GM19193 (cell line): ENCODE measurements around the gene NFIB.
A peak's percentile ranks its signal among the peaks of the same experiment; 100 is the strongest.

Experiments
- POLR2A ChIP-seq: IDR thresholded peaks from 4 replicates; pipeline ENCODE4 v1.6.1; 2011; ENCODE audit not compliant: insufficient read depth, insufficient read length; ENCODE audit errors: extremely low read depth

NFIB gene

DNA sequence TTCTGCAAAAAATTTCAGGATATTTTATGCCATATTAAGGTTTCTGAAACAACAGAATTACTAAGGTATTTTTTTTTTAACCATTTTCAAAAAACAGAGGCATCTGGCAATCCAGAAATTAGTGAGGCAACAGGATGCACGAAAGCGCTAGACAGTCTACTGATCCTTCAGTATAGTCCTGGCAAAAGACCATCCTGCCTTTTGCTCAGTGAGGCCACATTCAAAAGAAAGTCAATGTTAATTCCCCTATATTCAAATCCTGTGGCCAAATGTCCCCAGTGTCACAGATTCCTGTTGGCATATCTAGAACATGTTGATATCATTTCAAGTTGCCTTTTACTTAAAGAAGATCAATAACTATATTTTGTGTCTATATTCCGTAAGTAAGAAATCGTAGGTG is 13.1 kb upstream of the NFIB start:
- TF ChIP-seq POLR2A = no peak

DNA sequence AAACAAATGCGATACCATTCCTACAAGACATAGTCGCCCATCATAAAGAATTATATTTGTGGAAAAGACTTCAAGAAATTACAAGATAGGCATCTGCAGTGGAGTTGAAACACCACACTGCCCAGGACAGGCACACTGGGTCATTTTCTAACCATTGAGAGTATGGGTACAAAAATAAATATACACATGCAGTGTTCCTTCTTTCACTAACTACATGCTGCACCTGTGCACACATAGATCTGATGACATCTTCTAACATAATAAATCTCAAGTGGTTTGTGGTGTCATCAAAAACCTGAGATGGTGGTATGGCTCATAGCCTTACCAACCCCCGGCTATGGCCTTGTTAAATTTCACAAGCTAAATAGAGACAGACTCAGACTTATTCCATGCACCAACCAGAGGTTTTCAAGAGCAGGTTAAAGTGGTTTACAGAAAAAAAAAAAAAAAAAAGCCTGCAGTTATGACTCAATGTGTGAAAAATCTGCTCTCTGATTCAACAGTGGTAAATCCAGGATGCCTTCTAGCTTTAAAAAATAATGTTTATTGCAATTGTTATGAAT is 12.4 kb upstream of the NFIB start:
- TF ChIP-seq POLR2A = no peak

DNA sequence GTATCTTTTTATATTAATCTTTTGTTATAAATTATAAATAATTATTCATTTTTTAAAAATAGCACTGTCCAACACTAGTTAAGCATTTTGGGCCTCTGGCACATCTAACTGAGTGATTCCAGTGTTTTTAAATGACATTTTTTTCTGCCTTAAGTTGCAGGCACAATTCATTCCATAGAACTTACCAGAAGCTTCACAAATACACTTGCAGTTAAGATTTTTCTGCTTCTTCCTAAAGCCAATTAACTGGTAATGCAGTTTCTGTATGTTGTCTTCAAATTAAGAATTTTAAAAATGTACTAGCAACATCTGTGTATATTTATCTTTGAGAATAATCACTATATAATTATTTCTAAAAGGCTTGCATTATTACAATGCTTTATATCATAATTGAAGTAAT is 11.2 kb upstream of the NFIB start:
- TF ChIP-seq POLR2A = no peak

DNA sequence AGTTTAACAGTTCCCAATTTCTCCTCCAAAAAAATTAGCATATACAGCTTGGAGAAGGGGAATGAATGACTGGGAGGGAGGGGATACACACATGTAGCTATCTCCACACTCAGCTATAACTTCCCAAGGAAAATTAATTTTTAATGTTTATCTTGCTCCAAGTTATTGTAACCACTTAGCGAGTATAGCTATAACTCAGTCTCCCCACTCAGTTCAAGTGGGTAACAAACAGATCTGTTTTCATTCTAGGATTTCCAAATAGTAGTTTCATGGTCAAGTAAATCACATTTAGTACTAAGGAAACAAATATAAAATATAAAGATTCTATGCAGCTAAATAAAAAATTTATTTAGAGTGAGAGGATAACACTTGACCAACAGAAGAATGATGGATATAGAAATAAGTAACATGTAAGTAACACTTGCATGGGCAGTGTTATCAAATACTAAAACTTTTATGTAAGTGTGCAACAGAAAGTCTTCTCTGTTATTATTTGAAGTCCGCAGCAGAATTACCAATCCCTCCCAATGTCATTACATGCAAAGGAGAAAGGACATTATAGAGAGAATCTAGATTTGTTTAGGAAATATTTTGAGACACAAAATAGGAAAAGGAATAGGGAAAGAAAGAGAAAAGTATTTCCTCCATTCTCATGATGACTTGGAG is 10.2 kb upstream of the NFIB start:
- no peak for TF ChIP-seq POLR2A

DNA sequence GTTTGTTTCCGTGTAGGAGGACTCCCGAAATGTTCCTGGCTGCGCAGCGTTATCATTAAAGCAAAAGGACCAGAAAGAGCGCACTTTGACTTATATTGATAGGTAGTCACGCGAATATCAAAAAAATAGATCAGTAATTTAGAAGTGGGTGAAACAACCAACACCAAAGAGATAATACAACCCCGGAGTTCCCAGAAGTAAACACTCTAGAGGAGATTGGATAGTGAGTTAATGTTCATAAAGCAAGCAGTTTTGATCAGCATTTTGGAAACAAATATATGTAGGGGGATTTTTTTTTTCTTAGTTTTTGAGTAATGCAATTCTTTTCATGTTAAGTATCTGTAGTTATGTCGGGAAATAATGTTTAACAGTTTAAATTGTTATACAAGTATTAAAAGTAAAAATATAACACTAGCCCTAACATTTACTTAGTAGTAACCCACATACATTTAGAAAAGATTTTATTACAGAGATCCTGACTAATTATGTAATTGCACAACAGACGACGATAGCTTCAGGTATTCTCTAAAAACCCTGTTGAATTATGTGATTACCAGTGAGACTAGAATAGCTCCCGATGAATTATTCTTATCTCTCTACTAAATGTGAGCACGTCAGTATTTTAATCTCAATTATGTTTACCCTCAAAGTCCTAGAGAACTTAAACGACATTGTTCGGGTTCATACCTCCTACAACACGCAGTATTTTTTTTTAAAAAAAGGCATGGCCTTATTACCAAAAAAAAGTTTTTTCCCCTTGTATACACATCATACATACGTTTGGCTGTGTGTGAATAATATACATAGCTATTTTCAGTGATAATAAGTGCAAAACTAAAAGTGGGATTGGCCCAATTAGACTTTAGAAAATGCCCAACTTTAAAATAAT is 9.4 kb upstream of the NFIB start:
- no peak for TF ChIP-seq POLR2A

DNA sequence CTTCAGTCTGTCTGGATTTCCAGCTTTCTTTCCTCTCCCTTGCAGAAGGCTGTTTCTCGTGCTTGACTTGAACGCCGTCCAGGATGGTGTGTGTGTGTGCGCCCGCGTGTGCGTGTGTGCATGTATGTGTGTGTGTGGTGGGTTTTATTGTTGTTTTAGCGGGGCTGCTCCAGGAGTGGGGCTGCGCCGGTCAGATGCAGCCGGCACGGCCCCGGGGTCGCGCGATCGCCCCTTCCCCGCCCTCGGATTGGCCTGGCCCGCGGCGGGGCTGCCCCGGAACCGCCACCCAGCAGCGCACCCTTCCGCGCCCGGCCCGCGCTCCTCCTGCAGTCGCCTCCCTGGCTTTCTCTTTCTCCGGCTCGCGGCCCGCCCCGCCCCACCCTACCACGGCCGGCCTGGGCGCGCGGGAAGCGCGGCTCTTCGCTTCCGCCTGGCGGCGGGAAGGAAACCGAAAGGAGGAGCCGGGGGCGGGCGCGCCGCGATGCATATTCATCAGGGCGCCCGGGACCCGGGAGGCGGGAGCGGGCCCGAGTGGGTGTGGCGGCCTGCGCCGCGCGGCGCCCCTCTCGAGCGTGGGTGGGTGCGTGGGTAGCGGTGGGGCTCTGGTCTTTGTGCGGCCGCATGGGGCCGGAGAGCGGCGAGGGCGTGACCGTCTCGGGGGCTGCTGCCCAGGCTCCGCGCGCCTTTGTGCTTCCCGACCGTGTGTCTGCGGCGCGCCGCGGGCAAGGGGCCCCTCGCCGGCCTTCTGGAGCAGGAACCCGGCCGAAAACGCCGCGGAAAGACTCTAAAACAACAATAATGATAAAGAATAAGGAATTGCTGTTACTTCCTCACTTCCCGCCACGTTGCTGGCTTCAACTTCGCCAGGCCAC is 8.5 kb upstream of the NFIB start:
- TF ChIP-seq POLR2A = peak; percentile 63

DNA sequence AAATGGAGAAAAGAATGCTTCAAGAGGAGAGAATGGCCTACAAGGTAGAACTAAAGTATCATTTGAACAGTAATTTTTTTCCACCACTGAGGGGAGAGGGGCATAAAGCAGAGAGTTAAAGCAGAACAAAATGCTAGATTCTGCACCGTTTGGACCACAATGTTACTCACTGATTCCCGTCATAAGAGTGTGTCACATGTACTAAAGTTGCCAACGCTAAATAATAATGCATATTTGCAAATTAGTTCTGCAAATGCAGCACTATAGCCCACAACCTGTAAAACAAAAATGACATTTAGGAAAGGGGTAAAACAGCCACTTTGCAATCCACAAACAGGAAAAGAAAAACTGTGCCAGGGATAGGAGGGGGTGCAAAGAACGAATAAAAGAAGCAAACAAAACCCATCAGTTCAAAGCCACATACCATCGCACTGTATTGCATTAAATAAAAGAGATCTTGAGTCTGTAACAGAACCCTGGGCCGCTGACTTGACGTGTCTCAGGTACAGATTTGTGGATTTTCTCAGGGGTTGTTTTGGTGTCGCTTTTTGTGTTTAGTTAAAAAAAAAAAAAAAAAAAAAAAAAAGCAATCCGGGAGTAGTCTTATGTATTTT is 7.7 kb upstream of the NFIB start:
- no peak for TF ChIP-seq POLR2A

DNA sequence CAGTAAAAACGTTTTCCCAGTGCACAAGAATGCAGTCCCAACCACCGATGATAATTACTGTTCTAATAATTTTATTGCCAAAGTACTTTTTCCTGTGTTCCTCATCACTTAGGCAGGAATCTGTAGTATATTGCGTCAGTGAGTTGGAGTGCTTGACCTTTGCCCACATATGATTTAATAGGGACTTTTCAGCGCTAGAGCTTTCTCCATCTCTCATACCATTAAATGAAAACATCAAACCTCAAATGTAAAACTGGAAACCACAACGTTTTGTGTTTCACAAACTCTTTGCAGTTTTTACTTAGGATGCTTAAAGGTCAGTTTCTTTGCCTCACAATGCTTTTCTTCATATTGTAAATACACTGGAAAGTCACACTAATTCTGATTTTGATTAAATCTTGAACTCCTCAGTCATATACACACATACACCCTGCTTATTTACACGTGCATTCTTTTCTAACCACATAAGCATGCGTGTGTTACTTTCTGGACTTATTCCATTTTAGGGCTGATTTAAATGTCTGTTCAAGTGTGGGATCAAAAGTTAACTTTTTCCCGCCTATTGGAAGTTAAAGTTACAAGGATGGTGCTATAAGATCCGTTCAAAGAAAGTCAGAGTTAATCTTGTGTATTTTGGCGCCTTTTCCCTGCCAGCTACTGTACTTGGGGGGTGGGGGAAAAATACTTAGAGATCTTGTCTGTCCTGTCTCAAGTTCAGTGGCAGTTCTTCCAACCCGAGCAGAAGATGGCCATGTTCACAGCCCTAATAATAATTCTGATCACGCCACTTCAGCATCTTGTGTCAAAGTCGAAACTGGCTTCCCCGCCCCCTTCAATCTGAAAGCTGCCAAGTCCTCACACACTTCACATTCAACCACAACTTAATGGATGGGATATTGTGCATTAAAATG is 6.6 kb upstream of the NFIB start:
- no peak for TF ChIP-seq POLR2A

DNA sequence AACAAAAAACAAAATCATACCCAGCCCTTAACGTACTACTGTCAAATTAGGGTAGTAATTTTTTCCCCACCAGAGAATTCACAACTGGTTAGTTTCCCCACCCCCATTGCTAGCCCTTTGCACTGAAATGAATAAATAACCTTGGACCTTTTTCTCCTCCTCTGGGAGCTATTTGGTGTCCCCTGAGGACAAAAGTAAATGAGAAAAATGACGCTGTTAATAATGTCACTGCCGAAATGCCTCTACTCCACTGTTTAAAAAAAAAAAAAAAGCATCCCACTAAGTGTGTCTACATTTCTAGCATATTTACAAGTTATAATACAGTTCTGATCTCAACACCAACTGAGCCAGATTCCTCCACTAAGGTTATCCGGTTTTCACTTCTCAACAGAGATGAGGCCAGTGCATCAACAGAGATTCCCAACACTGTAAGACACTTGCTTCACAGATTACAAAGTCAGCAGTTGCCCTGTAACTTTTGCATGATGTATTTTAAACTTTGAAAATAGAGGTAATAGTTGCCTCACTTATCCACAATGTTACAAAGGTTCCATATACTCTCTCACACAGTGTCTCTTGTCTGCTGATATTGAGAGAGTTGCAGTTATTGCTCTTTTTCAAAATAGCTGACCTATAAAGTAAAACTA is 5.1 kb upstream of the NFIB start:
- no peak for TF ChIP-seq POLR2A

DNA sequence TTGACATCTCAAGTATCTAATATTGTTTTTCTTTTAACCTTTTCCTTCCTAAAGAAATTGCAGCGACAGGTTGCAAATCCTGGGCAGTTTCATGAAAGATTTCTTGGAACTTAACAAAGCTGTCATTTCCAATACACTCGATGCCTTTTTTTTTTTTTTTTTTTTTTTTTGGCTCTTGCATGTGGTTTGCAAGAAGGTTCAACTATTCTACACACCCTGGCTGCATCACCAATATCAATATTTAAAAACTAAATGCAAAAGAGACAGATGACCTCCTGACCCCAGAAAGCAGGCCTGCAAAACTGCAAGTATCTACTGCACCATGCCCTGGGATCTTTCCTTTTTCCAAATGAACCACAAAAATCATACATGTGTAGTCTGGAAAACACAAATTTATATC is 4.4 kb upstream of the NFIB start:
- no peak for TF ChIP-seq POLR2A

DNA sequence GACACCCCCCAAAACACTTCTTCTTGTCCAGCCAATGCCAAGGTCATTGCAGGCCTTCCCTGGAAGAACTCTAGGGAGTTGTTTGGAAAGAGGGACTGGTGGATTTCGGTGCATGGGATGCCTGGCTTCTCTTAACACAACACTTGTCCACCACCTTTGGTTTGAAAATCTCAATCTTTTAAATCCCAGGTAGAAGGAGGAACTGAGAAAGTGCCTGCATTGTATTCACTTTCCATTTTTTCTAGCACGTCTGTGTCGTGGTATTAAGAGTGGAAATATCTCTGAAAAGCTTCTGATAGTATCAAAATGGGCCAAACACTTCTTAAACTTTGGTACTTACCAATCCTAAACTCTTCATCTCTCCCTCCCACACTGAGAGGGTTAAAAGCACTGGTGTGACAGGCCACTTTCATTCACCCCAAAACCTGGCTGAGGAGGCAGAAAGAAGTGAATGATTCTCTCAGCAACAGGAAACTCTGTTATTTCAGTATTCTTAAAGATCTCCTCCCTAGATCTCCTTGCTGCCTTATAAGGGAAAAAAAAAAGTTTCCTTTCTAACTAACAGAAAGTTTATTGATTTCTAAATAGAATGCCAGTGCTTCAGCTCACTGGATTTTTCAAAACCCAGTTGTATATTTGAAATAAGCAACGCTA is 3.9 kb upstream of the NFIB start:
- TF ChIP-seq POLR2A = no peak

DNA sequence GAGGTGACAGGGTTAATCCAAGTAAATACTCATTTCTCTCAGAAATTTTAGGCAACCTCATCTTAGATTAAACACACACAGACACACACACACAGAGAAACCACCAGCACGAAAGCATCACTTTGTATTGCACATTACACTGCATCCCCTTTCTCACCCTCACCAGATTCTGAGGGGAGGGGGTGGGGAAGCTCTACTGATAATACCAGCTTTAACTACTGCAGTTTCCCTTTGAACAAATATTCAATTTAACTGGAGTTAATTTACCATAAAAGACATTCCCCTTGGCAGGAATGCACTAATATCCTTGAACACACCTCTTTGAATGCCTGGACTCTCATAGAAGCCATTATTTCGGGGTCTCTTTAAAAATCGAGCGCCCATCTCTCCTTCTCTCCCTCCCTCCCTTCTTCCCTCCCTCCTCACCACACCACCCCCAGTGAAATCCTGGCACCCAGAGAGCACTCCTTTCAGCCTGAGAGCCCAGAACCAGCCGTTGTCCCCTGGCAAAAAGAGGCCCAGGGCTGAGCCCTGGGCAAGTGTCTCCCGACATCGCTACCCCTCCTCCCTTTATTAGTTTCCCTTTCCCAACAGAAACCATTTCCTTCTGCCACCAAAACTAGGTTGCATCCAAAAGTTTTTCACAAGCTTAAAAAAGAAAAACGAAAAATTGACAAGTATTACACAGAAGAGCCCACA is 2.8 kb upstream of the NFIB start:
- TF ChIP-seq POLR2A = no peak
